HG03565 (cell line): ENCODE data around the gene ZNF771.

Experiments used
- ATAC-seq: cut with Tn5 transposase; IDR thresholded peaks from one replicate; pipeline ENCODE4 v1.9.1; 2021; ENCODE audit warnings: mild to moderate bottlenecking, moderate library complexity; ENCODE audit not compliant: unreplicated experiment

Gene ZNF771

GRCh38 chr16:30397776-30398660, 9.4 kb upstream of the ZNF771 start:
- ATAC-seq: no peak

GRCh38 chr16:30398661-30399434, 8.6 kb upstream of the ZNF771 start:
- ATAC-seq: no peak

DNA sequence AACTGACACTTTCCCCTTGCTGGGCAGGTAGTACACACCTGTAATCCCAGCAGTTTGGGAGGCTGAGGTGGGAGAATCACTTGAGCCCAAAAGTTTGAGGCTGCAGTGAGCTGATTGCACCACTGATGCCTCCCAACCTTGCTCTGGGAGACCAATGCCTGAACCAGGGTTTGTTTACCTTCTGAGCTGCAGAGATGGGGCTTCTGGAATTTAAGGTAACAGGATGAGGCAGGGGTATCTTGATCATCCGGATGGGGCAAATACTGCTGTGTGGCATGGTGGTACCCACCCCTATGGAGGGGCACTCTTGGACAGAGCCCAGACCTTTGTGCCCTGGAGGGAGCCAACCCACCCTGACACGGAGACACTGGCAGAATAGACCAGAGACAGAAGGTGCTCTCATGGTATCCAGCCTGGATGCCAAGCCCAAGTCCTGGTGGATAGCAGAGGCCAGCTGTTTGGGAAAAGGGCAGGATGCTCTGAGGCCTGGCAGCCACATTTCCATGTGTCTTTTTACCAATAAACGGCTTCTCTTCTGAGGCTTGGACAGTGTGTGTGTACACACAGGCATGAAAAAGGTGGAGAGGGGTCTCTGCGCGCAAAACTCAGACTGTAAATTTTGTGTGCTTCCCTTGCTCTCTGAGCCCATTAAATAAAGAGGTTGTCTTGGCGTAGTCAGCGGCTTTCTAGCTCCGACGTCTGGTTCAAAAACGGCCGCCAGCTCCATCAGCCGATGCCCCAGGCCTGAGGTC, 7.8 kb upstream of the ZNF771 start:
- no peak for ATAC-seq

GRCh38 chr16:30401768-30402425, 5.5 kb upstream of the ZNF771 start:
- ATAC-seq: no peak

- no peak for ATAC-seq
These were observed 658 bp upstream of the ZNF771 start for GRCh38 chr16:30406795-30407101.

- no peak for ATAC-seq
These were observed 563 bp downstream of the ZNF771 start for GRCh38 chr16:30407804-30408534.

DNA sequence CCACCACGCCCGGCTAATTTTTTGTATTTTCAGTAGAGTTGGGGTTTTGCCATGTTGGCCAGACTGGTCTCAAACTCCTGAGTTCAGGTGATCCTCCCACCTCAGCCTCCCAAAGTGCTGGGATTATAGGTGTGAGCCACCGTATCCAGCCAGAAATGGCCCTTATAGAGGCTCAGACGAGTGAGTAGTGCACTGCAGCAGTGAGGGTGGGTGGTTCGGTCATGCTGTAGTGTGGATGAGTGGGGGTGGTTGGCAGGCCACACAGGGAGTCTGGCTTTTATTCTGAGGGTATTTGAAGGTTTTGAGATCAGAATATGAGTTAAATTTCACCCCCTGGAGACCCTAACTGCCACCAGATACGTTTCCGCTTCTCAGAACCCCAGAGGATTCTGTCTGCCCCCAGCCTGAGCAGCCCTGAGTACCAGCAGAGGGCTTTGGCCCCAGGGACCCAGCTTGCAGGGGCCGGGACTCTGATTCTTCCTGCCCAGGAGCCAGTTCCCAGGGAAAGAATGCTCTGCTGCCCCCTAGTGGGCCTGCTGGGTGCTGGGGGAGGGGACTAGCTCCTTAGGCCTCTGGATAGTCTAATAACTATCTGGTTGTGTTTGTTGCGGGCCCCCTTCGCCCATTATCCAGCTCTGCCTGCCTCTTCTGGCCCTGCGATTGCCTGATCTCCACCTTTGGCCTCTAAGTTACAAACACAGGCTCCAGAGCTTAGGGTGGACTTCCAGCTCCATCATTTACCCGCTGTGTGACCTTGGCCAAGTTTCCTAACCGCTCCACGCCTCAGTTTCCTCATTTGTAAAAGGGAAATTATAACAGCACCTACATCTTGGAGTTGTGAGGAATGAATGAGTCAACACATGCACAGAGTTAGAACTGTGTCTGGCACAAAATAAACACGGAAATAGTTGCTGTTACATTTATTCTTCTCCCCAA, 2.0 kb downstream of the ZNF771 start:
- ATAC-seq: no peak

GRCh38 chr16:30413112-30413806, 5.9 kb downstream of the ZNF771 start:
- no peak for ATAC-seq

DNA sequence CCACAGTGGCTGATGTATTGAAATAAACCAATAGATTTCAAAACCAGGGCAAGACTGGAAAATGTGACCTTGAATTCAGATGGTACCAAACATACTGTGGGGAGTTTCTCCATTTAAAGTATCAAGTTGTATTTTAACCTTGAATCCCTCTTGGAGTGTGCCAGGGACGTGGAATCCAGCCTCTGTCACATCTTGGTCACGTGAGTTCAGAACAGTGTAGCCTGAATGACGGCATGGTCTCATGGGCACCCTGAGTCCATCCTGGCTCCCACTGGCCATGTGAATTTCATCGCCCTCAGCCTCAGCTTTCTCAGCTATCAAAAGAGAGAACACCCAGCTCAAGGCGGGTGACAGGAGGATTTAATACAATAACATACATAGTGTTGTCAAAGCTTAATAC, 6.8 kb downstream of the ZNF771 start:
- no peak for ATAC-seq

GRCh38 chr16:30416047-30416603, 8.7 kb downstream of the ZNF771 start:
- no peak for ATAC-seq

GRCh38 chr16:30416624-30417528, 9.5 kb downstream of the ZNF771 start:
- no peak for ATAC-seq

- peak; percentile 80 for ATAC-seq
These were observed 10.3 kb downstream of the ZNF771 start for GRCh38 chr16:30417529-30418349.

- ATAC-seq: no peak
These were observed 11.2 kb downstream of the ZNF771 start for GRCh38 chr16:30418350-30419181.

- no peak for ATAC-seq
These were observed 13.6 kb downstream of the ZNF771 start for GRCh38 chr16:30421010-30421409.

- ATAC-seq: no peak
These were observed 20.6 kb downstream of the ZNF771 start for GRCh38 chr16:30428055-30428454.

DNA sequence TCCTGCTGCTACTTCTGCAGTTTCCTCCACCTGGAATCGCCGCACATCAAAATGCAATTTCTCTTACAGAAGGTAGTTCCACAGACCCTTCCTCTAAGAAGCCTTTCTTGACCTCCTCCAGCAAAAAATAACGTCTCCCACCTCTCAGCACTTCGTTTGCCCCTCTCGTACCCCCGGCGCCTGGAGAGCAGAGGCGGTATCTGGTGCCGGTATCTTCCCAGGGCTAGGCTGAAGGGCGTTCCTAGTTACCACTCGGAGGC, 21.9 kb downstream of the ZNF771 start:
- ATAC-seq: no peak
